Measurements from ENCODE around the gene APCDD1. TPM values are rescaled to one million over a fixed set of nuclear protein-coding genes. Genes with fewer than 3 reads are reported as not detected.

The APCDD1 gene
- total and polyA plus RNA-seq, 2 of the 13 experiments (the other 11 are each of a cell fraction or from before 2014, with no cell fraction given): 2.1 to 8.6 TPM

DNA sequence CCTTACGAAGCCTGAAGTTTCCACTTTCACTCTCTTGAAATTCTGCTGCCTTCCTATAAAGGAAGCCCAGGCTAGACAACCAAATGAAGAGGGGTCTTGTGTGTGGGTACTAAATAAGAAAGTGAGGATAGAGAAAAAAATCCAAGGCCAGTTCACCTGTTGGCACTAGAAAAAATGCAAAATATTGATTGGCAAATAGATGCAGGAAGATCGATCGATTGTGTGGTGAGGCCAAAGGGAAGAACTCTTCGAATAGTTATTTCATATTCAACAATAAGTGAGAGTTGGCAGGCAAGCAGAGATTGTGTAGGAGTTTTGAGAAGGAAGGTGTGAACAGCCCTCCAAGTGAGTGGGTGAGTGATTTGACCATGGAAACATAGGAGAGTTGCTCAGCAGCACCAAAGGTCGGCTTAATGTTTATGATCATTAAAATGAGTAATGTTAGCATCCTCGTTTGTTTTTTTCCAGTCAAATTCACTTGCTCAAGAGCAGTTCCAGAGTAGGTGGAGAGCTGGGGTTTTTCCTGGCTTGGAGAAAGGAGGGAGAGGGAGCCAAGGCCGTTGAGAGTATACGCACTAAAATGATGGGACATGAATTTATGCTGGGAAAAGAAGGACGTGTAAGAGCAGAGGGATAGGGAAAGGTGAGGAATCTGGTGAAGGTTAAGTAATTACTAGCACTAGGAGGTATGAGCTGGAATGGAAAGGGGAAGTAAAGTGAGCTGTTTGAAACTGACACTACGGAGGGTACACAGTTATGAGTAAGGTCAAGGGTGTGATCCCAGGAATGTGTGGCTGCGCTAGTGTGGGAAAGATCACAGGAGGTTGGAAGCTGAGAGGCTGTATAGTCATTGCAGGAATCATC lies 70.3 kb downstream of the APCDD1 start (continued):
- no peak for TF ChIP-seq MAFF (IDR thresholded peaks at IDR 0.05; ENCODE audit: low read depth, low read length)
- no peak for TF ChIP-seq ARID2 (CRISPR knock-in tag; IDR thresholded peaks at IDR 0.05; ENCODE audit: borderline replicate concordance)
- peak; percentile 70 for TF ChIP-seq RARA (CRISPR knock-in tag; IDR thresholded peaks at IDR 0.05)
- no peak for TF ChIP-seq ZNF34 (CRISPR knock-in tag; IDR thresholded peaks at IDR 0.05; ENCODE audit: borderline replicate concordance)
- no peak for TF ChIP-seq SRSF1 (optimal IDR thresholded peaks at IDR 0.05; ENCODE audit: low read depth, low read length)
- TF ChIP-seq HHEX (CRISPR knock-in tag; IDR thresholded peaks at IDR 0.05): no peak
- 0 out of 2 replicates have a peak, but pooled peaks have one; percentile 25 for TF ChIP-seq FOXO1 (CRISPR knock-in tag; IDR thresholded peaks at IDR 0.05)
- no peak for TF ChIP-seq PHB2 (IDR thresholded peaks at IDR 0.05; ENCODE audit: partially characterized antibody)
- TF ChIP-seq, protein P1, sequence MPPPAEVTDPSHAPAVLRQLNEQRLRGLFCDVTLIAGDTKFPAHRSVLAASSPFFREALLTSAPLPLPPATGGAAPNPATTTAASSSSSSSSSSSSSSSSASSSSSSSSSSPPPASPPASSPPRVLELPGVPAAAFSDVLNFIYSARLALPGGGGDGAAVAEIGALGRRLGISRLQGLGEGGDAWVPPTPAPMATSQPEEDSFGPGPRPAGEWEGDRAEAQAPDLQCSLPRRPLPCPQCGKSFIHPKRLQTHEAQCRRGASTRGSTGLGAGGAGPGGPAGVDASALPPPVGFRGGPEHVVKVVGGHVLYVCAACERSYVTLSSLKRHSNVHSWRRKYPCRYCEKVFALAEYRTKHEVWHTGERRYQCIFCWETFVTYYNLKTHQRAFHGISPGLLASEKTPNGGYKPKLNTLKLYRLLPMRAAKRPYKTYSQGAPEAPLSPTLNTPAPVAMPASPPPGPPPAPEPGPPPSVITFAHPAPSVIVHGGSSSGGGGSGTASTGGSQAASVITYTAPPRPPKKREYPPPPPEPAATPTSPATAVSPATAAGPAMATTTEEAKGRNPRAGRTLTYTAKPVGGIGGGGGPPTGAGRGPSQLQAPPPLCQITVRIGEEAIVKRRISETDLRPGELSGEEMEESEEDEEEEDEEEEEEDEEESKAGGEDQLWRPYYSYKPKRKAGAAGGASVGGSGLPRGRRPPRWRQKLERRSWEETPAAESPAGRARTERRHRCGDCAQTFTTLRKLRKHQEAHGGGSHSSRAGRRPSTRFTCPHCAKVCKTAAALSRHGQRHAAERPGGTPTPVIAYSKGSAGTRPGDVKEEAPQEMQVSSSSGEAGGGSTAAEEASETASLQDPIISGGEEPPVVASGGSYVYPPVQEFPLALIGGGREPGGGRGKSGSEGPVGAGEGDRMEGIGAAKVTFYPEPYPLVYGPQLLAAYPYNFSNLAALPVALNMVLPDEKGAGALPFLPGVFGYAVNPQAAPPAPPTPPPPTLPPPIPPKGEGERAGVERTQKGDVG (CRISPR knock-in tag; IDR thresholded peaks at IDR 0.05; ENCODE audit: borderline replicate concordance): no peak
- no peak for TF ChIP-seq GABPA (IDR thresholded peaks at IDR 0.05; ENCODE audit: low read depth, low read length)
- no peak for TF ChIP-seq GABPA (CRISPR knock-in tag; IDR thresholded peaks at IDR 0.05; ENCODE audit: low read depth)
- TF ChIP-seq FOSL1 (CRISPR knock-in tag; IDR thresholded peaks at IDR 0.05; ENCODE audit: borderline replicate concordance): no peak
- TF ChIP-seq, protein P2, sequence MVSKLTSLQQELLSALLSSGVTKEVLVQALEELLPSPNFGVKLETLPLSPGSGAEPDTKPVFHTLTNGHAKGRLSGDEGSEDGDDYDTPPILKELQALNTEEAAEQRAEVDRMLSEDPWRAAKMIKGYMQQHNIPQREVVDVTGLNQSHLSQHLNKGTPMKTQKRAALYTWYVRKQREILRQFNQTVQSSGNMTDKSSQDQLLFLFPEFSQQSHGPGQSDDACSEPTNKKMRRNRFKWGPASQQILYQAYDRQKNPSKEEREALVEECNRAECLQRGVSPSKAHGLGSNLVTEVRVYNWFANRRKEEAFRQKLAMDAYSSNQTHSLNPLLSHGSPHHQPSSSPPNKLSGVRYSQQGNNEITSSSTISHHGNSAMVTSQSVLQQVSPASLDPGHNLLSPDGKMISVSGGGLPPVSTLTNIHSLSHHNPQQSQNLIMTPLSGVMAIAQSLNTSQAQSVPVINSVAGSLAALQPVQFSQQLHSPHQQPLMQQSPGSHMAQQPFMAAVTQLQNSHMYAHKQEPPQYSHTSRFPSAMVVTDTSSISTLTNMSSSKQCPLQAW (CRISPR knock-in tag; IDR thresholded peaks at IDR 0.05): no peak
- TF ChIP-seq ZNF138 (CRISPR knock-in tag; IDR thresholded peaks at IDR 0.05; ENCODE audit: low read depth): no peak
- TF ChIP-seq, protein P3, sequence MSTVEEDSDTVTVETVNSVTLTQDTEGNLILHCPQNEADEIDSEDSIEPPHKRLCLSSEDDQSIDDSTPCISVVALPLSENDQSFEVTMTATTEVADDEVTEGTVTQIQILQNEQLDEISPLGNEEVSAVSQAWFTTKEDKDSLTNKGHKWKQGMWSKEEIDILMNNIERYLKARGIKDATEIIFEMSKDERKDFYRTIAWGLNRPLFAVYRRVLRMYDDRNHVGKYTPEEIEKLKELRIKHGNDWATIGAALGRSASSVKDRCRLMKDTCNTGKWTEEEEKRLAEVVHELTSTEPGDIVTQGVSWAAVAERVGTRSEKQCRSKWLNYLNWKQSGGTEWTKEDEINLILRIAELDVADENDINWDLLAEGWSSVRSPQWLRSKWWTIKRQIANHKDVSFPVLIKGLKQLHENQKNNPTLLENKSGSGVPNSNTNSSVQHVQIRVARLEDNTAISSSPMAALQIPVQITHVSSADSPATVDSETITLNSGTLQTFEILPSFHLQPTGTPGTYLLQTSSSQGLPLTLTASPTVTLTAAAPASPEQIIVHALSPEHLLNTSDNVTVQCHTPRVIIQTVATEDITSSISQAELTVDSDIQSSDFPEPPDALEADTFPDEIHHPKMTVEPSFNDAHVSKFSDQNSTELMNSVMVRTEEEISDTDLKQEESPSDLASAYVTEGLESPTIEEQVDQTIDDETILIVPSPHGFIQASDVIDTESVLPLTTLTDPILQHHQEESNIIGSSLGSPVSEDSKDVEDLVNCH (CRISPR knock-in tag; IDR thresholded peaks at IDR 0.05): no peak
- 0 out of 2 replicates have a peak, but pooled peaks have one; percentile 19 for TF ChIP-seq NKX3-1 (CRISPR knock-in tag; IDR thresholded peaks at IDR 0.05)
- TF ChIP-seq PPARG (CRISPR knock-in tag; conservative IDR thresholded peaks at IDR 0.05): peak; percentile 63
- no peak for TF ChIP-seq WIZ (CRISPR knock-in tag; IDR thresholded peaks at IDR 0.05)
- peak; percentile 33; the same call in 1 of the 2 replicates for TF ChIP-seq SIX1 (CRISPR knock-in tag; IDR thresholded peaks at IDR 0.05; ENCODE audit: borderline replicate concordance)
- 0 out of 2 replicates have a peak, but pooled peaks have one; percentile 17 for TF ChIP-seq IRF2 (CRISPR knock-in tag; IDR thresholded peaks at IDR 0.05)
- no peak for TF ChIP-seq HOXD1 (CRISPR knock-in tag; IDR thresholded peaks at IDR 0.05)
- TF ChIP-seq GATAD2A (CRISPR knock-in tag; IDR thresholded peaks at IDR 0.05): 0 out of 2 replicates have a peak, but pooled peaks have one; percentile 10
- TF ChIP-seq HMG20A (CRISPR knock-in tag; IDR thresholded peaks at IDR 0.05; ENCODE audit: borderline replicate concordance): peak; percentile 47; the same call in 1 of the 2 replicates
- TF ChIP-seq ZFP90 (CRISPR knock-in tag; IDR thresholded peaks at IDR 0.05; ENCODE audit: borderline replicate concordance): 0 out of 2 replicates have a peak, but pooled peaks have one; percentile 24
- peak; percentile 96 for TF ChIP-seq TEAD3 (CRISPR knock-in tag; optimal IDR thresholded peaks at IDR 0.05; ENCODE audit: borderline replicate concordance)

Measured in HepG2 (cell line).